ENCODE measurements around the gene DIPK1A. TPM values are rescaled to one million over a fixed set of nuclear protein-coding genes. Genes with fewer than 3 reads are reported as not detected.

DIPK1A gene
- total RNA-seq, 2 donors from 2014 or later, result 10.8 to 18.3 TPM

- H3K36me3 ChIP-seq, result no peaks in the 10 kb centered on the region
- H3K9me3 ChIP-seq, result no peaks in the 10 kb centered on the region
- DNase-seq (ENCODE audit: low spot score), result no peak
- H3K27ac ChIP-seq, result peak overlapping the region in 1 of 2 donors; percentile 49
- peaks cover 21 to 42% of the 10 kb centered on the region in 2 donors for H3K4me1 ChIP-seq (ENCODE audit: control insufficient read depth in 1 of 2, low read depth in 2 of 2)
- no peak for TF ChIP-seq CTCF (IDR thresholded peaks at IDR 0.05)
- ATAC-seq (ENCODE audit: insufficient number of reproducible peaks, low FRiP score, low read depth), result no peak
- no peaks in the 10 kb centered on the region for H3K27me3 ChIP-seq (replicated peaks; ENCODE audit: insufficient read depth)
- H3K4me3 ChIP-seq, result no peak overlapping the region
Observed at GRCh38 chr1:92933459-92933858, 27.8 kb downstream of the DIPK1A start.

DNA sequence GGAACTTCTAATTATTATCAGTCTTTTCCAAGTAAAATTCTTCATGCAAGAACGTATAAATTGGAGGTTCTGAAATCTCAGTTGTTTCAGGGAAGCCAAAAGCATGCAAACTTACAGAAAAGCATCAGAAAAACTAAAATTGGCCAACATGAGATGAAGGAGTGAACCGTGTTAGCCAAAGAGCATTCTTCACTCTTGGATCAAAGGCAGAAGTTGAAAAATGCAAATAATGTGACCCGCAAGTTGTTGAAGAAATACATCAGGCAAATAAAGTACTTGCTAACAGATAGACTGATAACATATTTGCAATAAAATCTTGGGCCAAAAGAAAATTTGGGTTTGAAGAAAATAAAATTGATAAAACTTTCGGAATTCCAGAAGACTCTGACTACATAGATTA, 29.6 kb downstream of the DIPK1A start:
- peaks cover 17 to 35% of the 10 kb centered on the region in 2 donors for H3K4me1 ChIP-seq (ENCODE audit: control insufficient read depth in 1 of 2, low read depth in 2 of 2)
- ATAC-seq (ENCODE audit: insufficient number of reproducible peaks, low FRiP score, low read depth), result no peak
- H3K9me3 ChIP-seq, result no peaks in the 10 kb centered on the region
- H3K4me3 ChIP-seq, result no peak overlapping the region
- DNase-seq (ENCODE audit: low spot score), result no peak
- H3K27me3 ChIP-seq (replicated peaks; ENCODE audit: insufficient read depth), result no peaks in the 10 kb centered on the region
- H3K27ac ChIP-seq, result no peak overlapping the region
- no peak for TF ChIP-seq CTCF (IDR thresholded peaks at IDR 0.05)
- no peaks in the 10 kb centered on the region for H3K36me3 ChIP-seq

- no peak for DNase-seq (ENCODE audit: low spot score)
- no peak overlapping the region for H3K4me3 ChIP-seq
- TF ChIP-seq CTCF (IDR thresholded peaks at IDR 0.05), result no peak
- H3K36me3 ChIP-seq, result no peaks in the 10 kb centered on the region
- ATAC-seq (ENCODE audit: insufficient number of reproducible peaks, low FRiP score, low read depth), result no peak
- no peaks in the 10 kb centered on the region for H3K27me3 ChIP-seq (replicated peaks; ENCODE audit: insufficient read depth)
- H3K9me3 ChIP-seq, result no peaks in the 10 kb centered on the region
- H3K27ac ChIP-seq, result no peak overlapping the region
- H3K4me1 ChIP-seq (ENCODE audit: control insufficient read depth in 1 of 2, low read depth in 2 of 2), result peaks cover 11 to 14% of the 10 kb centered on the region in 2 donors
Observed at GRCh38 chr1:92929461-92929860, 31.8 kb downstream of the DIPK1A start.

GRCh38 chr1:92927870-92928269, 33.4 kb downstream of the DIPK1A start:
- Histone ChIP-seq H3K27me3 (replicated peaks; ENCODE audit: insufficient read depth) (no peaks in the 10 kb centered on the region), H3K36me3 (no peaks in the 10 kb centered on the region), H3K9me3 (no peaks in the 10 kb centered on the region), H3K4me1 (ENCODE audit: control insufficient read depth in 1 of 2, low read depth in 2 of 2) (no peaks in the 10 kb centered on the region), H3K27ac (no peak overlapping the region), H3K4me3 (no peak overlapping the region)
- no peak for ATAC-seq (ENCODE audit: insufficient number of reproducible peaks, low FRiP score, low read depth)
- TF ChIP-seq CTCF (IDR thresholded peaks at IDR 0.05), result no peak
- DNase-seq (ENCODE audit: low spot score), result no peak

DNA sequence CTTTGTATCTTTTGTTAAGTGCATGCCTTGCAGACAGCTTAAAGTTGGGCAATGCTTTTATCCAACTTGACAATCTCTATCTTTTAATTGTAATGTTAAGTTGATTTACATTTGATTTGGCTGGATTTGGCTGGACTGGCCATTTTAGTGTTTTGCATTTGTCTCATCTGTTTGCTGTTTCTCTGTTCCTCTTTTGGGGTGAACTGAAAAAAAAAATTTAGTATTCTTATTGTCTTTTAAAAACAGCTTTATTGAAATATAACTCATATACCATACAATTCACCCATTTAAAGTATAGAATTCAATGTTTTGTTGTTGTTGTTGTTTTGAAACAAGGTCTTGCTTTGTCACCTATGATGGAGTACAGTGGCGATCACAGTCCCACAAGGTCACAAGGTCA, 34.4 kb downstream of the DIPK1A start:
- no peaks in the 10 kb centered on the region for H3K27me3 ChIP-seq (replicated peaks; ENCODE audit: insufficient read depth)
- H3K4me1 ChIP-seq (ENCODE audit: control insufficient read depth in 1 of 2, low read depth in 2 of 2), result no peaks in the 10 kb centered on the region
- ATAC-seq (ENCODE audit: insufficient number of reproducible peaks, low FRiP score, low read depth), result no peak
- no peaks in the 10 kb centered on the region for H3K9me3 ChIP-seq
- no peak overlapping the region for H3K27ac ChIP-seq
- no peaks in the 10 kb centered on the region for H3K36me3 ChIP-seq
- no peak for DNase-seq (ENCODE audit: low spot score)
- no peak overlapping the region for H3K4me3 ChIP-seq
- no peak for TF ChIP-seq CTCF (IDR thresholded peaks at IDR 0.05)

All from thoracic aorta (tissue), 2 donors.